Osteocyte (in vitro differentiated cells): ENCODE results near the gene PRRT1B. TPM values are rescaled to one million over a fixed set of nuclear protein-coding genes. Genes with fewer than 3 reads are reported as not detected.

Source experiments
- DNase-seq: peaks from one replicate; pipeline ENCODE4 v3.0.0; 2021; ENCODE audit warnings: mixed read lengths; ENCODE audit not compliant: unreplicated experiment; ENCODE audit errors: extremely low spot score
- H3K27ac Mint-ChIP-seq: one replicate; pipeline ENCODE4 v1.8.0; 2021; ENCODE audit warnings: mild to moderate bottlenecking, mixed read lengths; ENCODE audit not compliant: unreplicated experiment
- H3K27me3 Mint-ChIP-seq: one replicate; pipeline ENCODE4 v1.8.0; 2021; ENCODE audit warnings: mixed read lengths; ENCODE audit not compliant: unreplicated experiment
- H3K36me3 Mint-ChIP-seq: one replicate; pipeline ENCODE4 v1.8.0; 2021; ENCODE audit warnings: mixed read lengths; ENCODE audit not compliant: unreplicated experiment
- H3K4me1 Mint-ChIP-seq: one replicate; pipeline ENCODE4 v1.8.0; 2021; ENCODE audit warnings: mixed read lengths; ENCODE audit not compliant: unreplicated experiment
- H3K4me3 Mint-ChIP-seq: one replicate; pipeline ENCODE4 v1.8.0; 2021; ENCODE audit warnings: mild to moderate bottlenecking, moderate library complexity, mixed read lengths; ENCODE audit not compliant: unreplicated experiment
- H3K9me3 Mint-ChIP-seq: one replicate; pipeline ENCODE4 v1.8.0; 2021; ENCODE audit warnings: mixed read lengths; ENCODE audit not compliant: unreplicated experiment
- CTCF ChIP-seq: fragments of 200-600 bp; sonication (generic); IDR thresholded peaks from 2 replicates; pipeline ENCODE4 v1.5.0; 2021; ENCODE audit warnings: antibody characterized with exemption, mild to moderate bottlenecking, moderate library complexity
- long read RNA-seq: library from polyadenylated mRNA; unstranded; transcript quantifications from one replicate; pipeline ENCODE4 v2.0.0, GENCODE V29; 2021
- total RNA-seq: library from RNA; stranded (reverse); gene quantifications from 2 replicates; pipeline ENCODE4 v1.2.1, GENCODE V29; 2021

PRRT1B gene
- not detected in 2 replicates for total RNA-seq
- long read RNA-seq, result 0 reads

DNA sequence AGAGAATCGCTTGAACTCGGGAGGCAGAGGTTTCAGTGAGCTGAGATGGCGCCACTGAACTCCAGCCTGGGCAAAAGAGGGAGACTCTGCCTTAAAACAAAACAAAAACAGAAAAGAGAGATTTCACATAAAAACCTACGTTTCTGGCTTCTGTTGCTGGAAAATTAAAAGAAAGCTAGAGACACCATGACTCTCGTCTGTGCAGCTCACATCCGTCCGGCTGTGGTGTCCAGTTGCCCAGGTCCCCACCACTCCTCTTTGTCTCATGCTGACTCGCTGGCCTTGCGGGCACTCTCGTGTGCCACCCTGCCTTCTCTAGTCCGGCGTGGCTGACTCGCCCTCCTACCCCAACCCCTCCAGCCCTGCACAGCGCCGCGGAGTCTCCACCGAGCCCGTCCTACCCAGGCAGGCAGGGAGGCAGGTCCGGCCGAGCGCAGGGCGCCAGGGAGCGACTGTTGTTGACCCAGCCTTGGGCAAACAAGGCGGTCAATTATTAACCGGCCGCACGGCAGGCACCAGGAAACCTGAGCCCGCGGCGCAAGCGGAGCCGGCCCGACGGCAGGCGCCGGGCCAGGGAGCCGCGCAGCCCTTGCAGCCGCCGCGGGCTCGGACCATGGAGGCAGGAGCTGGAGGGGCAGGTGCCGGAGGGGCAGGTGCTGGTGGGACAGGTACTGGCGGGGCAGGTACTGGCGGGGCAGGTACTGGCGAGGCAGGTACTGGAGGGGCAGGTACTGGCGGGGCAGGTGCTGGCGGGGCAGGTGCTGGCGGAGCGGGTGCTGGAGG, at the start of gene PRRT1B:
TSS of gene PRRT1B (plus strand) at position 521 of the 783 bp plus-strand sequence. CDS start at position 614, 93 bp downstream.
- DNase-seq, result no peak
- no peak for TF ChIP-seq CTCF
- Mint-ChIP-seq H3K4me3 (no peak within 1 kb of the TSS), H3K9me3 (peaks cover 13% of the 10 kb centered on the region), H3K27ac (no peak within 1 kb of the TSS), H3K27me3 (peaks cover 27% of the 10 kb centered on the region), H3K36me3 (peaks cover 6% of the 10 kb centered on the region), H3K4me1 (no peaks in the 10 kb centered on the region)

DNA sequence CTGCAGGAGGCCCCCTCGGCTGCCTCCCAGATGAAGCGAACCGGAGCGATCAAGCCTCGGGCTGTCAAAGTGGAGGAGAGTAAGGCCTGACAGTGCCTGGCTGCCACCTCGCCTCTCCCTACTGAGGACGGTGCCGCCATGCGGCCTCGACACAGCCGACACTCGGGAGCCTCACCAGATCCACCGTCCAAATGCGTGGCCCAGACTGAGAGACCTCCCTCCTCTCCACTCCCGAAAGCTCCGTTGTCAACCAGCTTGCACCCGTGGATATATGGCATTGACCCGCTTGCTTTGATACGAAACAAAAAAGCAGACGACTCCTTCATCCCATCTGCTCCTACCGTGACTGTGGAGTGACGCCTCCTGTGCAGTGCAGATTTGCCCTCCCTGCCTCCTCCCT, 49.5 kb upstream of the PRRT1B start:
- H3K27ac Mint-ChIP-seq, result no peak overlapping the region
- peaks cover 40% of the 10 kb centered on the region for H3K36me3 Mint-ChIP-seq
- peaks cover 2% of the 10 kb centered on the region for H3K4me1 Mint-ChIP-seq
- H3K4me3 Mint-ChIP-seq, result no peak overlapping the region
- no peaks in the 10 kb centered on the region for H3K27me3 Mint-ChIP-seq
- no peak for DNase-seq
- H3K9me3 Mint-ChIP-seq, result no peaks in the 10 kb centered on the region
- no peak for TF ChIP-seq CTCF

GRCh38 chr9:131496844-131497405, 48.4 kb upstream of the PRRT1B start:
- Mint-ChIP-seq H3K27me3 (no peaks in the 10 kb centered on the region), H3K4me1 (peaks cover 10% of the 10 kb centered on the region), H3K4me3 (no peak overlapping the region), H3K27ac (no peak overlapping the region), H3K36me3 (peaks cover 31% of the 10 kb centered on the region), H3K9me3 (no peaks in the 10 kb centered on the region)
- DNase-seq, result no peak
- no peak for TF ChIP-seq CTCF

DNA sequence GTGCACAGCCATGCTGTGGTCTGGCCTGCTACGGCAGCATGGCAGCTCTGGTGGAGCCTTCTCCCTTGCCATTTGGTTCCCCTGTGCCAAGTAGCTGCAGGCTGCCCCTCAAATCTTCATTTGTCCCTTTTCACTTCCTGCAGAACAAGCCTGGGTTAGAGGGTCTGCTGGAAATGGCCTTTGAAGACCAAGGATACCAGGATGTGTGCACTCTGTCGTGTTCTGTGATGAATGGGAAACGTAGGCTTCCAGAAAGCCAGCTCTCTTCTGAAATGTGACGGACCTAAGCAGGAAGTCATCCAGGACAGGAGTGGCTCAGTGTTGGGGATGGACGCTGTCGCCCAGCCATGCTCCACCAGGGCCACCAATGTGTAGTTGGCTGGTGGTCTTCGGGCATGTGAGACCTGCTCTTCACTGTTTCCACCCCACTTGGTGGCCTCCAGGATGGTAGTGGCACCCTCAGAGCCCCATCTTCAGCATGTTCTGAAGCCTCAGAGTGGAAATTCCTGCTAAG, 46.0 kb upstream of the PRRT1B start:
- TF ChIP-seq CTCF, result no peak
- Mint-ChIP-seq H3K9me3 (no peaks in the 10 kb centered on the region), H3K4me1 (peaks cover 24% of the 10 kb centered on the region), H3K36me3 (peaks cover 18% of the 10 kb centered on the region), H3K27me3 (no peaks in the 10 kb centered on the region), H3K27ac (no peak overlapping the region), H3K4me3 (no peak overlapping the region)
- DNase-seq, result no peak

DNA sequence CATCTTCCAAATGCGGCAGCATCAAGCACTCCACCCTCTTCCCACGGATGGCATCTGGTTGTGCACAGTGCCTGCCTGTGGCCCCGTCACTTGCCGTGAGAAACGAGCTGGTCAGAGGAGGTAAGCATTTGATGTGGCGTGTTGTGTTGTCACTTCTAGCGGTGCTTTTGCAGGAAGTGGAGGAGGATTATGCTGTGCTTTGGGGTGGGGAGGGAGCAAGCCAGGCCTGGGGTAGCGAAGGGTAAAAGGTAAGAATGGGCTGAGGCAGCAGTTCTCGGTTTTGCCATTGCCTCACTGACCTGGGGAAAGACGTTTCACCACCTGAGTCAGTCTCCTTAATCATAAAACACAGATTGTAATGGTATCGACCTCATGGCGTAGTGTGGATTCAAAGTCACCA, 44.9 kb upstream of the PRRT1B start:
- H3K4me1 Mint-ChIP-seq, result peaks cover 28% of the 10 kb centered on the region
- DNase-seq, result no peak
- H3K9me3 Mint-ChIP-seq, result no peaks in the 10 kb centered on the region
- H3K4me3 Mint-ChIP-seq, result no peak overlapping the region
- H3K27me3 Mint-ChIP-seq, result no peaks in the 10 kb centered on the region
- H3K27ac Mint-ChIP-seq, result no peak overlapping the region
- TF ChIP-seq CTCF, result no peak
- peaks cover 18% of the 10 kb centered on the region for H3K36me3 Mint-ChIP-seq
